ENCODE measurements around the gene LEPROT. TPM values are rescaled to one million over a fixed set of nuclear protein-coding genes. Genes with fewer than 3 reads are reported as not detected.
"Not testable (repeated sequence)": the region's sequence is repeated elsewhere in the genome, so short reads cannot be mapped to it uniquely, and the experiment has no call there.

LEPROT gene
- total RNA-seq, 3 donors from 2014 or later = 56.4 to 74.8 (median 56.6) TPM

GRCh38 chr1:65456481-65456880, 36.0 kb downstream of the LEPROT start:
- TF ChIP-seq CTCF (IDR thresholded peaks at IDR 0.05) = no peak

GRCh38 chr1:65457868-65458267, 37.4 kb downstream of the LEPROT start:
- ATAC-seq = no peak

More at GRCh38 chr1:65456481-65456880, 36.0 kb downstream of the LEPROT start:
- intact Hi-C loops (cut with DNase I, micrococcal nuclease) = no loop called here
- DNase-seq = no peak
- no peak for ATAC-seq
- H3K4me1 ChIP-seq (ENCODE audit: low read depth) = no peaks in the 10 kb centered on the region
- no peak overlapping the region for H3K4me3 ChIP-seq
- H3K36me3 ChIP-seq (ENCODE audit: low read depth) = no peaks in the 10 kb centered on the region
- no peaks in the 10 kb centered on the region for H3K9me3 ChIP-seq

GRCh38 chr1:65458730-65459396, 38.4 kb downstream of the LEPROT start:
- H3K4me1 ChIP-seq (ENCODE audit: low read depth) = no peaks in the 10 kb centered on the region
- no peak overlapping the region for H3K4me3 ChIP-seq
- no peaks in the 10 kb centered on the region for H3K36me3 ChIP-seq (ENCODE audit: low read depth)
- intact Hi-C loops (cut with DNase I, micrococcal nuclease) = no loop called here
- ATAC-seq = no peak
- H3K9me3 ChIP-seq = no peaks in the 10 kb centered on the region
- DNase-seq = no peak
- TF ChIP-seq CTCF (IDR thresholded peaks at IDR 0.05) = no peak

More at GRCh38 chr1:65457868-65458267, 37.4 kb downstream of the LEPROT start:
- no peak for TF ChIP-seq CTCF (IDR thresholded peaks at IDR 0.05)
- no peaks in the 10 kb centered on the region for H3K4me1 ChIP-seq (ENCODE audit: low read depth)
- H3K9me3 ChIP-seq = no peaks in the 10 kb centered on the region
- H3K4me3 ChIP-seq = no peak overlapping the region
- intact Hi-C loops (cut with DNase I, micrococcal nuclease) = no loop called here
- no peak for DNase-seq
- H3K36me3 ChIP-seq (ENCODE audit: low read depth) = no peaks in the 10 kb centered on the region

- no peak for DNase-seq
- intact Hi-C loops (cut with DNase I, micrococcal nuclease) = no loop called here
Measured at GRCh38 chr1:65459397-65459768, 38.9 kb downstream of the LEPROT start.

GRCh38 chr1:65465837-65466236, 45.4 kb downstream of the LEPROT start:
- not testable (repeated sequence) for H3K36me3 ChIP-seq (ENCODE audit: low read depth)

More at GRCh38 chr1:65459397-65459768, 38.9 kb downstream of the LEPROT start:
- TF ChIP-seq CTCF (IDR thresholded peaks at IDR 0.05) = no peak
- no peaks in the 10 kb centered on the region for H3K4me1 ChIP-seq (ENCODE audit: low read depth)
- peak; percentile 34 for ATAC-seq
- no peaks in the 10 kb centered on the region for H3K36me3 ChIP-seq (ENCODE audit: low read depth)
- no peaks in the 10 kb centered on the region for H3K9me3 ChIP-seq
- H3K4me3 ChIP-seq = no peak overlapping the region

GRCh38 chr1:65467536-65467935, 47.1 kb downstream of the LEPROT start:
- peak; percentile 42 to 55 (median 44) for DNase-seq
- no peaks in the 10 kb centered on the region for H3K4me1 ChIP-seq (ENCODE audit: low read depth)
- no peak for TF ChIP-seq CTCF (IDR thresholded peaks at IDR 0.05)
- H3K36me3 ChIP-seq (ENCODE audit: low read depth) = no peaks in the 10 kb centered on the region
- peak; percentile 41 for ATAC-seq
- H3K4me3 ChIP-seq = no peak overlapping the region
- intact Hi-C loops (cut with DNase I, micrococcal nuclease) = no loop called here
- H3K9me3 ChIP-seq = no peaks in the 10 kb centered on the region

More at GRCh38 chr1:65465837-65466236, 45.4 kb downstream of the LEPROT start:
- DNase-seq; ATAC-seq; H3K9me3 ChIP-seq; H3K4me3 ChIP-seq; intact Hi-C loops (cut with DNase I, micrococcal nuclease); H3K4me1 ChIP-seq (ENCODE audit: low read depth): not testable (repeated sequence)

Data from mucosa of descending colon (tissue), 3 donors.